ENCODE data around the gene DYNC2I2. TPM values are rescaled to one million over a fixed set of nuclear protein-coding genes. Genes with fewer than 3 reads are reported as not detected.
A peak's percentile ranks its signal among the peaks of the same experiment; 100 is the strongest.
"Not testable (repeated sequence)": the region's sequence is repeated elsewhere in the genome, so short reads cannot be mapped to it uniquely, and the experiment has no call there.

The DYNC2I2 gene
- total RNA-seq, 1 donor from 2014 or later: 86.4 TPM

DNA sequence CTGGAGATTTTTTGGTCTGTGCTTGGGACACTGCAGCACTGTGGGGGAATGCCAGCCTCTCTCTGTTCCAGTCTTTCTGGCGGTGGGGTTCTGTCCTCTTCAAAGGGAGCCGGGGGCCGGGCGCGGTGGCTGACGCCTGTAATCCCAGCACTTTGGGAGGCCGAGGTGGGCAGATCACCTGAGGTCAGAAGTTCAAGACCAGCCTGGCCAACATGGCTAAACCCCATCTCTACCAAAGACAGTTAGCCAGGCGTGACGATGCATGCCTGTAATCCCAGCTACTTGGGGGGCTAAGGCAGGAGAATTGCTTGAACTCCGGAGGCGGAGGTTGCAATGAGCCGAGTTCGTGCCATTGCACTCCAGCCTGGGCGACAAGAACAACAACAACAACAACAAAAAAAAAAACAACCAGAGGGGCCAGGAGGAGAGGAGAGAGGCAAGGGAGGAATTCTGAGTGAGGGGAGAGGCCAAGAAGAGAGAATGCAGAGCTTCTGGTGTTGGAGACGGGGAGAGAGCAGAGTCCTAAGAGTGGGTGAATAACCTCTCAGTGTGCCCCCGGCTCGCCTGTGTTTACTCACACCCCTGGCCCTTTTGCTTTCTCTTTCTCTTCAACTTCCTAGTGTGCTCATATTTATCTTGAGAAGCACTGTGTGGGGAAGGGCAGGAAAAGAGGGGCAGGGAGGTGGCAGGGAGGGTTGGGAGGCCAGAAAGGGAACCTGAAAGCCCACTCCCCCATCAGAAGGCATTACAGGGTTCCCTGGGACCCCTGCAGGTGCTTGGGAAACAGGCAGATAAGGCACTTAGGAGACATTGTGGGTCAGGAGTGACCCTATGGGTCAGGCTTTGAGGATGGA is 29.2 kb upstream of the DYNC2I2 start:
- DNase-seq (ENCODE audit: low read depth, low spot score): no peak

DNA sequence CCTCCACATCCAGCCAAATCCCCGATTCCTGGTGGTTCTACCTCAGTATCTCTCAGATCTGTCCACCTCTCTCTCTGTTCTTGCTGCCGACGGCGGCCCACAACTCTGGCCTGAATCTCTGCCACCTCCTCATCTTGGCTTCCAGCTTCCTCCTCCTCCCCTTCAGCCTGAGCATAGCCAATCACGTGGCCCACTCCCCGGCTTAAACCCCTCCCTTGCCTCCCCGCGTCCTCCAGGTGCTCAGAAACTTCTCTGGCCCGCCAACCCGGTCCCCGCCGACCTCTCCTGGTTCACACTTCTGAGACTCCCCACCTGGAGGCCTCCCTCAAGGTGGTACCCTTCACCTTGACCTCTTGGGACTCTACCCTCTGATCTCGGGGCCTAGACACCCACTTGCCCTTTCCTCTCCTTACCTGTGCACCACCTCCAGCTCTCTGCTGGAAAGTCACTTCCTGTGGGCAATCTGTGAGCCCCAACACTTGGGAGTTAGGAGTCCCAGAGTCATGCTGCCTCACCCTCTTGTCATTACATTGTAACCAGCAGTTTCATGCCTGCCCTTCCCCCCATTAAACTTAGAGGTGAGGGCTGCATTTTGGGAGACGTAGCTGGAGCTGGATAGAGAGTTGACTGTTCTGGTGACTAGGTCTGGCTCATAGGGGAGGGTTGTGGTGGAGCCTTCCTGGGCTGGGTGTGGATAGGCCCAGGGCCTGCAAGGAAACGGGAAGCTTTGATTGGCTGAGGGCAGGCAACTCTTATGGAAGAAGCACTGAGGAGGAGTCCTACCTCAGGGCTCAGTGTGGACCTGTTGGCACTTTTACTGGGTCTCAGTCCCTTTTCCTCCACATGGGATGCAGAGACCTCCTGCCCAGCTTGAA is 27.9 kb upstream of the DYNC2I2 start:
- no peak for DNase-seq (ENCODE audit: low read depth, low spot score)

DNA sequence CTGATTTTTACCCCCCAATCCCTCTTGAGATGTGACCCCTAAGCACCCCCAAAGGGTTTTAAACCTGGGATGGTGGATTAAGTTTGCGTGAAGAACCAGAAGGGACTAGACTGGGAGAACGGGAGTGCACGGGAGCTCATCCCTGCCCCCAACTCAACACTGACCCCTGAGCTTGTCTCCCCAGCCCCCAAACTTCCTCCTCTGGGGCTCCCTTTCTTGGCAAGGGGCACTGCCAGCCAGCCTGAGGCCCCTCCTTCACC is 27.3 kb upstream of the DYNC2I2 start:
- no peak for DNase-seq (ENCODE audit: low read depth, low spot score)

DNA sequence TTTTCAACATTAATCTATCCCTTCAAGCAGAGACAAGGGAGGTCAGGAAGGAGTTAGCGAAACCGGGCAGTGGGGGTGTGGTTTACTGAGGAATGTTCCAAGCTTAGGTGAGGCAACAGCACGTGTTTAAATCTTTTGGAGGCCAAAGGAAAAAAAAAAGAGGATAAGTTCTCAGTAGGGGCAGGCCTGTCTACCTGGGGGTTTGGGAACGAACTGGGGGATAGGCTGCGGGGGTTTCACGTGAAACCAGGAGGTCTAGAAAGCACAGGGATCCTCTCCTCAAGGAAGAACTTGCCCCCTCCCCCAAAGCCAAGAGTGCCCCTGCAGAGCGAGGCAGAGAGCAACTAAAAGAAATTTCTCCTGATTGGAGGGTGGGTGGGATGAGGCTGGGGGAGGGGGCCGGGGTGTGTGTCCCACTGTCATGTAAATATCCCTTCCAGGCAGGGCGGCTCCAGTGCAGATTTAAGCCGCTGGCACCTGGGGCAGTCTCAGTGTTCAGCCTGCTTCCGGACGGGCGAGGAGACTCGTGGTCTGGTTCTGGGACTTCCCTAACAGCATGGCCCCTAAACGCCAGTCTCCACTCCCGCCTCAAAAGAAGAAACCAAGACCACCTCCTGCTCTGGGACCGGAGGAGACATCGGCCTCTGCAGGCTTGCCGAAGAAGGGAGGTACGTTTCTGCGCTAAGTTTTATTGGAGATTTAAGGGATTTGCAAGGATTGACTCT is 26.9 kb upstream of the DYNC2I2 start:
- DNase-seq (ENCODE audit: low read depth, low spot score): no peak

DNA sequence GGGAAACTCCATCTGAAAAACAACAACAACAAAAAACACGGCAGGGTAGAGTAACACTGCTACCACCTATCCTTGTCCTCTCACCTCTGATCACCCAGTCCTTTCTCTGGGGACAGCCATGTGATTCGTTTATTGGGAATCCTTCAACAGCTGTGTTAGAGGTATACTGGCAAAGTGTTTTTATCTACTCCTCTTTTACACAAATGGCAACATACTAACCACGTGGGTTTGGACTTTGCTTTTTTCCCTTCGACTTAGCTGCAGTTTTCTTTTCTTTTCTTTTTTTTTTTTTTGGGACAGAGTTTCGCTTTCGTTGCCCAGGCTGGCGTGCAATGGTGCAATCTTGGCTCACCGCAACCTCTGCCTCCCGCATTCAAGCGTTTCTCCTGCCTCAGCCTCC is 21.1 kb upstream of the DYNC2I2 start:
- no peak for DNase-seq (ENCODE audit: low read depth, low spot score)

DNA sequence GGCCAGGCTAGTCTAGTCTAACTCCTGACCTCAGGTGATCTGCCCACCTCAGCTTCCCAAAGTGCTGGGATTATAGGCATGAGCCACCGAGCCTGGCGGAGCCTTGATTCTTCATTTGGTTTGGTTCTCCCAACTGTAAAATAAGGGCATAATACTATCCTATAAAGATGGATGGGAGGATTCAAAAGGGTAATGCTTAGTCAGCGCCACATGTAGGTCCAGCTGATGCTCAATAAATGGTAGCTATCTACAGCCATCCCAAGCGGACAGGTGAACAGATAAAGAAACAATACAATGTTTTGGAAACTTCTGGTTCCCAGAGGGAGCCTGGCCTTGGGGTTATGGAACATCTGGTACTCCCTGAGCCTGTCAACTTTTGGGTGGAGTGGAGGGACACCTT is 18.7 kb upstream of the DYNC2I2 start:
- no peak for DNase-seq (ENCODE audit: low read depth, low spot score)

DNA sequence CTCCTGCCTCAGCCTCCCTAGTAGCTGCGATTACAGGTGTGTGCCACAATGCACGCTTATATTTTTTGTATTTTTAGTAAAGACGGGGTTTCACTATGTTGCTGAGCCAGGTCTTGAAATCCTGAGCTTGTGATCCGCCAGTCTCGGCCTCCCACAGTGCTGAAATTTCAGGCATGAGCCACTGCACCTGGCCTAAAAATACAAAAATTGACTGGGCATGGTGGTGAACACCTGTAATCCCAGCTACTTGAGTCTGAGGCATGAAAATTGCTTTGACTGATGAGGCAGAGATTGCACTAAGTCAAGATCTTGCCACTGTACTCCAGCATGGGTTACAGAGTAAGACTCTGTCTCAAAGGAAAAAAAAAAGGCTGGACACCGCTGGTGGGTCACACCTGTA is 13.1 kb upstream of the DYNC2I2 start:
- DNase-seq (ENCODE audit: low read depth, low spot score): no peak

DNA sequence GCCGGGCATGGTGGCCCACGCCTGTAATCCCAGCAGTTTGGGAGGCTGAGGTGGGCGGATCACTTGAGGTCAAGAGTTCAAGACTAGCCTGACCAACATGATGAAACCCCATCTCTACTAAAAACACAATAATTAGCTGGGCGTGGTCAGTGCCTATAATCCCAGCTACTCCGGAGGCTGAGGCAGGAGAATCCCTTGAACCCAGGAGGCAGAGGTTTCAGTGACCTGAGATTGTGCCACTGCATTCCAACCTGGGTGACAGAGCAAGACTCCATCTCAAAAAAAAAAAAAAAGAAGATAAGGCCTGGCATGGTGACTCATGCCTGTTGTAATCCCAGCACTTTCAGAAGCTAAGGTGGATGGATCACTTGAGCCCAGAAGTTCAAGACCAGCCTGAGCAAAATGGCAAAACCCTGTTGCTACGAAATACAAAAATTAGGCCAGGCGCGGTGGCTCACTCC is 9.9 kb upstream of the DYNC2I2 start:
- not testable (repeated sequence) for DNase-seq (ENCODE audit: low read depth, low spot score)

DNA sequence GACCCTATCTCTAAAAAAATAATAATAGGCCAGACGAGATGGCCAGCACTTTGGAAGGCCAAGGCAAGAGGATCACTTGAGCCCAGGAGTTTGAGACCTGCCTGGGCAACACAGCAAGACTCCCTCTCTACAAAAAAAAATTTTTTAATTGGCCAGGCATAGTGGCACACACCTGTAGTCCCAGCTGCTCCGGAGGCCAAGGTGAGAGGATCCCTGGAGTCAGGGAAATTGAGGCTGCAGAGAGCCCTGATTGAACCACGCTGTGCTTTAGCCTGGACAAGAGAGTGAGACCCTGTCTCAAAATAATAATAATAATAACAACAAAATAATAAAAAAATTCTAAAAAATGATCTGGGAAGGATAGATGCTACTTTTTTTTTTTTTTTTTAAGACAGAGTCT is 1.1 kb upstream of the DYNC2I2 start:
- DNase-seq (ENCODE audit: low read depth, low spot score): no peak

DNA sequence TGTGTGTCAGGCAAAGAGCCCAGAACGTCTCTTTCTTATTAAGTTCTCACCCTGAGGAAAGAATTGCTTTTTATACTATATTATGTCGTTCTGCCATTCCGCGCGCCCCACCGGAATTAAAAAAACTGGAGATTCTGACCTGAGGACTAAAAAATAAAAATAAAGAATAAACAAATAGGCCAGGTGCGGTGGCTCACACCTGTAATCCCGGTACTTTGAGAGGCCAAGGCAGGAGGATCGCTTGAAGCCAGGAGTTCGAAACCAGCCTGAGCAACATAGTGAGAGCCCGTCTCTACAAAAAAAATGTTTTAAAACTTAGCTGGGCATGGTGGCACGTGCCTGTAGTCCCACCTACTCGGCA is 677 bp upstream of the DYNC2I2 start:
- DNase-seq (ENCODE audit: low read depth, low spot score): no peak

DNA sequence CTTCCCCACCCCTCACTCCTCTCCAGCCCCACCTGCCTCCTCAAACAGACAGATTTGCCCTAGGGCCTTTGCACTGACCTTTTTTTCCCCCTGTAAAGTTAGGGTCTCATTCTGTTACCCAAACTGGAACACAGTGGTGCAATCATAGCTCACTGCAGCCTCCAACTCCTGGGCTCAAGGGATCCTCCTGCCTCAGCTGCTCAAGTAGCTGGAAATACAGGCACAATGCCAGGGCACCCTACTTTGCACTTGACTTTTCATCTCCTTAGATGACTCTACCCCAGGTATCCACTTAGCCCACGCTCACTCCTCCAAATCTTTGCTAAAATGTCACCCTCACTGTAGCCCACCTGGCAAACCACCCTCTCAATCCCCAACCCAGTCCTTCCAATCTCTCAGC is 2.2 kb downstream of the DYNC2I2 start:
- no peak for DNase-seq (ENCODE audit: low read depth, low spot score)

DNA sequence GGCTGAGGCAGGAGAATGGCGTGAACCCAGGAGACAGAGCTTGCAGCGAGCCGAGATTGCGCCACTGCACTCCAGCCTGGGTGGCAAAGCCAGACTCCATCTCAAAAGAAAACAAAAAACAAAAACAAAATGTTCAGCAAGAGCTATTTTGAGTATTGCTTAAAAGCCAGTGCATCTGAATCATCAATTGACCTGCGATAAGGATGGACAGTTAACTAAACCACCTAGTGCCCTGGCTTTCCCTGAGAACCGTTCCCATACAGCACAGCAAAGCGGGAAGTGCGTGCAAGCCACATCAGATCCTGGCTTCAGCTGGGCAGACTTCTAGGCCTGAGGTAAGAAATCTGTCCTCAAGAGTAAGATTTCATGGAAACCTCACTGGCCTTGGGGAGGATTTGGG is 2.7 kb downstream of the DYNC2I2 start:
- DNase-seq (ENCODE audit: low read depth, low spot score): no peak

DNA sequence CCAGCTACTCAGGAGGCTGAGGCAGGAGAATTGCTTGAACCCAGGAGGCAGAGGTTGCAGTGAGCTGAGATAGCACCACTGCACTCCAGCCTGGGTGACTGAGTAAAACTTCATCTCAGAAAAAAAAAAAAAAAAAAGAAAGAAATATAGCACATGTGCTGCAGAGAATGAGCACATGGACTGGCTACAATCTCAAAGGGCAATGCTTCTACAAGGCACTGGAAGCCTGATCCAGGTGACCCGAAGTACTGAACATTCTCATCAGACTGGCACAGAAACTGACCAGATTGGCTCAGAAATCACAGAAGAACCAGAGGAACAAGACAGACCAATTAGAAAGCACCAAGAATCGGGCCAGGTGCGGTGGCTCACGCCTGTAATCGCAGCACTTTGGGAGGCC is 4.8 kb downstream of the DYNC2I2 start:
- no peak for DNase-seq (ENCODE audit: low read depth, low spot score)

DNA sequence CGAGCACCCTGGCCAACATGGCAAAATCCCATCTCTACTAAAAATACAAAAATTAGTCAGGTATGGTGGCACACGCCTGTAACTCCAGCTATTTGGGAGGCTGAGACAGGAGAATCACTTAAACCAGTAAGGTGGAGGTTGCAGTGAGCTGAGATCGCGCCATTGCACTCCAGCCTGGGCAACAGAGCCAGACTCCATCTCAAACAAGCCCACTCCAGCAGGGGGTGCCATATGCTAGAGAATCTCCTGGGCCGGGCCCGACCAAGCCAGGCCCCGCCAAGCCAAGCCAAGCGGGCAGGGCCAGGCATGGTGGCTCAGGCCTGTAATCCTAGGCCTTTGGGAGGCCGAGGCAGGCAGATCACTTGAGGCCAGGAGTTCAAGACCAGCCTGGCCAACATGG is 8.4 kb downstream of the DYNC2I2 start:
- DNase-seq (ENCODE audit: low read depth, low spot score): not testable (repeated sequence)

DNA sequence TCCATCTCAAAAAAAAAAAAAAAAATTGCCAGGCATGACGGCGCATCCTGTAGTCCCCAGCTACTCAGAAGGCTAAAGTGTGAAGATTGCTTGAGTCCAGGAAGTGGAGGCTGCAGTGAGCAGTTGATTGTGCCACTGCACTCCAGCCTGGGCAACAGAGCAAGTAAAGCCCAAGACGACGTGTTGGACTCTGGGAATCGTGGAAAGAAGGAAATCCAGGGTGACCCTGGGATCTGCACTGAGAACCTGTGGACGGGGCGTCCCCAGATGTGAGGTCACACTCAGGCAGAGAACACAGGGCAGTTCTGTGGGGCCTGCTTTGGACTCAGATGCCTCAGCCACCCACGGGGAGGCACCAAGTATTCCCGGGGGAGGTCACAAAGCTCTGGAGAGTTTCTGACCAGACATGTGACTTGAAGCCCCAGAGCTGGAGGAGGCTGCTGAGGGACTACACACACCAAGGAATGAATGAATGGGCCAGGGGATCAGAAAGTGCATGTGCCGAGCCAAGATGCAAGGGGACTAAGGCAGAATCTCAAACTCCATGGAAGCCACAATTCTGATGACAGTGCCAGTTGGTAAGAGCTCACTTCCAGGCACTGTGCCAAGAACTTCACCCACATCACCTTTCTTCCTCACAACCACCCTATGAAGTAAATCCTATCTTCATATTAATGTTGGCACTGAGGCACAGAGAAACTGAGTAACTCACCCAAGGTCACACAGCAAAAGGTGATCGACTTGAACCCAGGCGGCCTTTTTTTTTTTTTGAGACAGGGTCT is 12.9 kb downstream of the DYNC2I2 start:
- DNase-seq (ENCODE audit: low read depth, low spot score): no peak

DNA sequence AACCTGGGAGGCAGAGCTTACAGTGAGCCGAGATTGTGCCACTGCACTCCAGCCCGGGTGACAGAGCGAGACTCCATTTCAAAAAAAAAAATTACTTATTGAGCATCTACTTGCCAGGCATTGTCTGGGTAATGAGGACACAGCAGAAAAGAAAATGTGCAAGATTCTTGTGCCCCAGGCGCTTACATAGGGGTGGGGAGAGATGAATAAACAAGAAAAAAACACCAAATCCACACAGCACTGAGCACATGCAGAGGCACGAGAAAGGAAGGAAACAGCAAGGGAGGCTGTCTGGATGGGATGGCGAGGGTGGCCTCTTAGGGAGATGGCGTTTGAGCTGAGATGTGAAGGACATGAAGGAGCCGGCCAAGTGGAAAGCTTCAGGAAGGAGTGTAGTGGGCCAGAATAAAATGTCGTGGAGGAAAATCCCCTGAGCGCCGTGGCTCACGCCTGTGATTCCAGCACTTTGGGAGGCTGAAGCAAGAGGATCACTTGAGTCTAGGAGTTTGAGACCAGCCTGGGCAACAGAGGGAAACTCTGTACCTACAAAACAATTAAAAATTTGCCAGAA is 13.9 kb downstream of the DYNC2I2 start:
- DNase-seq (ENCODE audit: low read depth, low spot score): no peak

DNA sequence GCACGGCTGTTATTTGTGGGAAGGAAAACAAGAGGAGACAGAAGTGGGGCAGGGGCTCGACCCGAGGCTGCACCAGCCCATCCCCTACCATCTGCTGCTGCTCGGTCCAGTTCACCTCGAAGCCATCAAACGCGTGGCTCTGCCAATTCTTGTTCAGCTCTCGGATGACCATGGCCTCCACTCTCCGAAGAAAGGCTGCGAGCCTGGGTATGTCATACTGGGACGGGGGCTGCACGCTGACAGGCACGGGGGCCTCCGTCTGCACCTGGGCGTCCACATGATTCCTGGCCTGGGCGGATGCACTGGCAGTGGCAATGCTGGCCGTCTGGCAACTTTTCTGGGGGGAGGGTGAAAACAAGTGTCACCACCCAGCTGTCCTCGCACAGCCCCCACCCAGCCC is 16.0 kb downstream of the DYNC2I2 start:
- no peak for DNase-seq (ENCODE audit: low read depth, low spot score)

DNA sequence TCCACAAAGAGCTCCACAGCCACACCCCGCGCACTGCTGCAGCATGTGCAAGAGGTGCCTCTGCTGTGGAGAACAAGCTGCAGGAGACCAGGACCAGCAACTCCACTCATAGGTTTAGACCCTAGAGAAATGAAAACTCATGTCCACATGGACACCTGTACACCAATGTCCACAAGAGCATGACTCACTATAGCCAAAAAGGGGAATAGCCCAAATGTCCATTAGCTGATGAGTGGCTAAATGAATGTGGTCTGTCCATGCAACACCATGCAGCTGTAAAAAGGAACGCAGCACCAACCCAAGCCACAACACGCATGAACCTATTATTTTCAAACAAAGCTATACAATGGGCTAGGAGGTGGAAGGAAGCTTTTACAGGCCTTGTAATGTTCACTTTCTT is 18.1 kb downstream of the DYNC2I2 start:
- DNase-seq (ENCODE audit: low read depth, low spot score): no peak

DNA sequence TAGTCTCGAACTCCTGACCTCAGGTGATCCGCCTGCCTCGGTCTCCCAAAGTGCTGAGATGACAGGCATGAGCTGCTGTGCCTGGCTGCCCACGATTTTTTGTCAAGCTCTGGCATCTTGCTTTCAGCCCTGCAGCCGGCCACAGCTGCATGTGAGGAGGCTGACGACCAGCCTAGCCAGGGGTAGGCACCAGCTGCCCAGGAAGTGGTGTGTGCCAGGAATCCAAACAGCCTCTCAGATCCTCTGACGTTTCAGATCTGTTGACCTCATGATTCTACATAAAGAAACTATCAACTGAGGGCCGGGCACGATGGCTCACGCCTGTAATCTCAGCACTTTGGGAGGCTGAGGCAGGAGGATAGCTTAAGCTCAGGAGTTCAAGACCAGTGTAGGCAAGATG is 19.0 kb downstream of the DYNC2I2 start:
- DNase-seq (ENCODE audit: low read depth, low spot score): peak; percentile 15

DNA sequence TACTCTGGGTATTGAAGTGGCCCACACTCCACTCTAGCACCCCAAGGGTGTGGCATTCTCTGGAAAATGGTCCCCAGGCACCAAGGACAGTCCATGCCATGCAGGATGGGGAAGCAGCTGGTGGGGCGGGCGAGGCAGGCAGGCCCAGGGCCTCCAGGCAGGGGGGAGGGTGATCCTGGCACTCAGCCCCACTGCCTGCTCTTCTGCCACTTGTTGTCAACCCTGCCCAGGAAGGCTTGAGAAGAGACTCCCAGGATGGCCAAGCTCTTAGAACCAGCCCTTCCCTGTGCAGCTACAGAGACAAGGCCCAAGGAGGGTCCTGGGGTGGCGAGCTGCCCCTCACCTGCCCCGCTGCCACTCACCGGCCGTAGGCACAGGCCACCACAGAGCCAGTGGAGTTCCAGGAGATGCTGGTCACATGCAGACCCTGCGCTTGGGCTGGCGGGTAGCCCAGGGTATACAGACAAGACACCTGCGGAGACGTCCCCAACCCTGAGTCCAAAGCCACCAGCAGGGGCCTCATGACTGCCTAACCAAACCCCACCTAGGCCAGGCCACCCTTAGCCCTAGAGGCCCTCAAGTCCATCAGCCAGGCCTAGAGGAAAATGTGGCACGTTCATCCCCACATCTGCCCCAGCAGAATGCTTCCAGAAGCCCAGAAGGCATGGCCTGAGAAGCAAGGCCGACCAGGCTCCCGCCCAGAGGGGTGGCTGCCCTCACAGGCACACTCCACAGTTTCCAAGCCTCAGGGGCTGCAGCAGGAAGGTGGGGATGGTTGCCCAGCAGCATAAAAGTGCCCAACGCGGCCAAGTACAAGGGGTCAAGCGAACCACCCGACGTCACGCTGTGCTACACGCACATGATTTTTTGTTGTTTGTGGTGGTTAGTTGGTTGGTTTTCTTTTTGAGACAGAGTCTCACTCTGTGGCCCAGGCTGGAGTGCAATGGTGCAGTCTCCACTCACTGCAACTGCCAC is 19.8 kb downstream of the DYNC2I2 start:
- DNase-seq (ENCODE audit: low read depth, low spot score): no peak
